Stomach (tissue), 9 donors: ENCODE data around the gene STARD8. TPM values are rescaled to one million over a fixed set of nuclear protein-coding genes. Genes with fewer than 3 reads are reported as not detected.
A peak's percentile ranks its signal among the peaks of the same experiment; 100 is the strongest.

Experiments used
- DNase-seq, 2 donors: peaks; one replicate each; pipeline versions ENCODE4 v3.0.0 to v3.0.0-alpha.2; 2013 to 2019
- H3K27ac ChIP-seq, 5 donors: fragments of 200-600 bp in 4 of 5; sonication (generic) in 4 of 5; one replicate each; pipeline ENCODE4 v1.5.1; 2013 to 2019; ENCODE audit warnings: mild to moderate bottlenecking in 1 of 5, moderate library complexity in 1 of 5
- H3K27me3 ChIP-seq, 3 donors: fragments of 200-600 bp; sonication (generic); one replicate each; pipeline ENCODE4 v1.5.1; 2017 to 2019; ENCODE audit warnings: mixed run types in 1 of 3
- H3K36me3 ChIP-seq, 4 donors: fragments of 200-600 bp; sonication (generic); 1 replicate in 3 of 4; 2 replicates in 1 of 4; pipeline ENCODE4 v1.5.1; 2016 to 2019
- H3K4me1 ChIP-seq, 4 donors: fragments of 200-600 bp; sonication (generic); one replicate each; pipeline ENCODE4 v1.5.1; 2016 to 2019
- H3K4me3 ChIP-seq, 4 donors: fragments of 200-600 bp; sonication (generic) in 3 of 4; one replicate each; pipeline ENCODE4 v1.5.1; 2016 to 2019; ENCODE audit warnings: mild to moderate bottlenecking in 1 of 4
- H3K9me3 ChIP-seq, 4 donors: fragments of 200-600 bp; sonication (generic); one replicate each; pipeline ENCODE4 v1.5.1; 2016 to 2019
- CTCF ChIP-seq, 7 experiments: fragments of 450-650 bp in 4 of 7; fragments of 200-600 bp in 3 of 7; sonication (generic) in 3 of 7; IDR thresholded peaks; one replicate each; pipeline ENCODE4 v1.5.1; 2016 to 2019; ENCODE audit warnings: antibody characterized with exemption in 7 of 7, control low read depth in 2 of 7, mild to moderate bottlenecking in 1 of 7
- EP300 ChIP-seq: sonication (generic); formaldehyde crosslinking; IDR thresholded peaks from one replicate; pipeline ENCODE4 v1.6.1; 2017; ENCODE audit warnings: antibody characterized with exemption
- POLR2A ChIP-seq, 4 donors: fragments of 450-650 bp; IDR thresholded peaks; one replicate each; pipeline ENCODE4 v1.6.1; 2016; ENCODE audit warnings: antibody characterized with exemption in 4 of 4, control low read depth in 2 of 4, mild to moderate bottlenecking in 1 of 4, moderate library complexity in 1 of 4
- POLR2AphosphoS5 ChIP-seq, 3 donors: sonication (generic); formaldehyde crosslinking; IDR thresholded peaks; one replicate each; pipeline ENCODE4 v1.6.1; 2016; ENCODE audit warnings: antibody characterized with exemption in 3 of 3
- WGBS, 5 donors: extraction: QIAGEN DNeasy Blood & Tissue Kit in 3 of 5; methylation state at CpG; one replicate each; pipeline versions ENCODE4 v1.1.5 to v1.1.7; 2013 to 2018; 5-methylcytosine and 5-hydroxymethylcytosine counted together
- intact Hi-C: fragments of 100-400 bp; cut with DNase I; formaldehyde crosslinking; loops from one replicate; pipeline ENCODE4 v1.15.1; 2023; ENCODE audit warnings: low total_unique reads
- polyA plus RNA-seq, 3 donors: library from polyadenylated mRNA; stranded (reverse); fragments of 200-250 nt; gene quantifications; one replicate each; pipeline ENCODE4 v1.2.3, GENCODE V29; 2013
- total RNA-seq, 5 donors: library from RNA; depleted of rRNA; stranded (reverse); fragments of >200 nt; gene quantifications; one replicate each; pipeline versions ENCODE4 v1.1.0 to v1.2.3, GENCODE V29; 2014 to 2016
- donor health status: healthy with polysubstance abuse.
- donor health status: Bipolar disorder and iron deficiency.
- donor health status: healthy.

Gene STARD8
- total and polyA plus RNA-seq, 8 donors: 0.93 to 7.4 (median 2.6) TPM

- 66 to 89% (median 80%) methylated on average over 3 of the region's 3 CpGs for WGBS, 5 donors
Measured at GRCh38 chrX:68669871-68670270, 22.4 kb downstream of the STARD8 start.

GRCh38 chrX:68671221-68671620 is 23.8 kb downstream of the STARD8 start:
- no peak overlapping the region for H3K27ac ChIP-seq
- TF ChIP-seq POLR2A (IDR thresholded peaks at IDR 0.05) (no peak), EP300 (no peak), CTCF (IDR thresholded peaks at IDR 0.05) (no peak)
- H3K4me1 ChIP-seq: no peaks in the 10 kb centered on the region
- no peak overlapping the region for H3K4me3 ChIP-seq
- no peak for DNase-seq
- peaks cover 0 to 4% (median 0%) of the 10 kb centered on the region in 3 donors for H3K27me3 ChIP-seq
- no peaks in the 10 kb centered on the region for H3K36me3 ChIP-seq
- H3K9me3 ChIP-seq: no peaks in the 10 kb centered on the region
- intact Hi-C loops: no loop called here

More at GRCh38 chrX:68669871-68670270, 22.4 kb downstream of the STARD8 start:
- H3K27me3 ChIP-seq: peaks cover 0 to 4% (median 0%) of the 10 kb centered on the region in 3 donors
- H3K4me1 ChIP-seq: no peaks in the 10 kb centered on the region
- no peak overlapping the region for H3K4me3 ChIP-seq
- TF ChIP-seq CTCF (IDR thresholded peaks at IDR 0.05) (no peak), POLR2A (IDR thresholded peaks at IDR 0.05) (no peak), POLR2AphosphoS5 (IDR thresholded peaks at IDR 0.05) (no peak)
- H3K36me3 ChIP-seq: no peaks in the 10 kb centered on the region
- intact Hi-C loops: no loop called here
- no peak overlapping the region for H3K27ac ChIP-seq
- no peak for DNase-seq
- H3K9me3 ChIP-seq: no peaks in the 10 kb centered on the region

GRCh38 chrX:68672581-68673318 is 25.3 kb downstream of the STARD8 start:
- intact Hi-C loops: no loop called here
- DNase-seq: peak in 1 of 2 donors; percentile 47
- TF ChIP-seq EP300: no peak
- no peak for TF ChIP-seq POLR2A (IDR thresholded peaks at IDR 0.05)
- no peak for TF ChIP-seq POLR2AphosphoS5 (IDR thresholded peaks at IDR 0.05)
- TF ChIP-seq CTCF (IDR thresholded peaks at IDR 0.05): no peak

GRCh38 chrX:68675571-68675970 is 28.1 kb downstream of the STARD8 start:
- intact Hi-C loops: no loop called here
- no peaks in the 10 kb centered on the region for H3K27me3 ChIP-seq
- H3K9me3 ChIP-seq: no peaks in the 10 kb centered on the region
- WGBS, 5 donors: 48 to 74% (median 68%) methylated on average over 3 to 4 of the region's 4 CpGs
- no peaks in the 10 kb centered on the region for H3K4me1 ChIP-seq
- H3K4me3 ChIP-seq: no peak overlapping the region
- no peak overlapping the region for H3K27ac ChIP-seq
- no peaks in the 10 kb centered on the region for H3K36me3 ChIP-seq
- DNase-seq: no peak
- no peak for TF ChIP-seq POLR2A (IDR thresholded peaks at IDR 0.05)
- no peak for TF ChIP-seq POLR2AphosphoS5 (IDR thresholded peaks at IDR 0.05)
- TF ChIP-seq EP300: no peak
- TF ChIP-seq CTCF (IDR thresholded peaks at IDR 0.05): no peak

More at GRCh38 chrX:68672581-68673318, 25.3 kb downstream of the STARD8 start:
- Histone ChIP-seq H3K36me3 (no peaks in the 10 kb centered on the region), H3K27me3 (no peaks in the 10 kb centered on the region), H3K4me3 (no peak overlapping the region), H3K9me3 (no peaks in the 10 kb centered on the region), H3K4me1 (no peaks in the 10 kb centered on the region), H3K27ac (peak overlapping the region in 2 of 5 donors; percentile 18 to 60)
- WGBS, 5 donors: 42 to 55% (median 48%) methylated on average over 2 to 3 of the region's 3 CpGs
